HL-60/S4 treated with retinoic acid at 250 ng/mL for 4 days and 3 days (cell line): ENCODE data around the gene XYLT1.

Experiments used
- in situ Hi-C: fragments of 300-500 bp; cut with MboI; formaldehyde crosslinking; loops from 2 replicates; pipeline ENCODE4 v1.7.0; 2022; ENCODE audit warnings: low sequenced_read_pairs

The XYLT1 gene

GRCh38 chr16:17212606-17213005 is 258.2 kb downstream of the XYLT1 start:
- in situ Hi-C loops: no loop called here

- in situ Hi-C loops: no loop called here
Observed at GRCh38 chr16:17211797-17212196, 259.0 kb downstream of the XYLT1 start.

DNA sequence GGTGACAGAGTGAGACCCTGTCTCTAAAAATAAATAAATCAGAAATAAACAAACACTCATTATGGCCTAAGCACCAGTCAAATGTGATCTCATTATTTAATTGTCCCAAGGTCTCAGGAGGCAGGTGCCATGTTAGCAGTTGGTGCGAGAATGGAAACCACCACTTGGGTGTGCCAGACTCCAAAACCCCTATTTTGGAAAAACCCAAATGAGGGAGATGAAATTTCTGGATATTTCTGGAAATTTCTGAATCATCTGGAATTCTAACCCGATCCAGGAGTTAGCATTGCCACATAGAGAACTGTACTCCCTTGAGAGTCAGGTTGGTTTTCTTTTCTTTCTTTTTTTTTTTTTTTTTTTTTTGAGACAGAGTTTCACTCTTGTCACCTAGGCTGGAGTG is 264.0 kb downstream of the XYLT1 start:
- in situ Hi-C loops: no loop called here

DNA sequence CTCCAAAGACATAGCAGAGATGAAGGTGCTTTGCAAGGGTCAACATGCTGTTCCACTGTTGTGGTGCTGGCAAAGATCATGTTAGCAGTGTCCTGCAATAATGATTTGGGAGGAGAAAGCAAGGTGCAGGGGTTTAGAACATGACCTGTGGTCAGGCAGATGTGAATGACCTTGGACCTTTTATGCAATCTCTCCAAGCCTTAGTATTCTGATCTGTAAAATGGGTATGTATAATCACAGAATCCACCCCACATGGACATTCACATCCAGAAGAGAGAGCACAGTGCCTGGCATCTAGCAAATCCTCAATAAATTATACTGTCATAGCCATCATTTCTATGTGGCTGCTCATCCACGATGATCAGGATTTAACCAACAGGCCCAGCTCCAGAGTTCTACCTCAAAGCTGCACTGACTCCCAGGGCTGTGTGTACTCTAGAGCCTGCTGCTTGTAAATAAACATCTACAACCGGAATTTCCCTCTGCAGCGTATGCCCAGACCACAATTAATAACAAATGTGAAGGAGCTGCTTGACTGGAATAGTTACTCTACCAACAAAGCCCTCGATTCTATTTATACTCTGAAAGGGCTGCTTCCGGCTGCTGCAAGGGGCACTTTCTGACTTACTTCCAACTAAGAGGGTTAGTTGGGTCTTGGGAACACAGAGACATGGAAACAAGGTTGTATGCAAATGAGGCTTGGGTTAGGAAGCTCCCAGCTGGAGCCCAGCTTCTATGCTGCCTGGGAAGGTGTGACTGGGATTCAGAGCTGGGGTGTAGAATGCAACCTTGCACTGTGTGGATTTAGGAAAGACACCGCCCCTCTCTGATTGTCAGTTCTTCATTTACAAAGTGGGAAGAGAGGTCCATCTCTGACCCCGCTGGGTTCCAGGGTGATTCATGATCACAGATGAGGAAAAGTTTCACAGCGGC is 265.2 kb downstream of the XYLT1 start:
- in situ Hi-C loops: no loop called here

DNA sequence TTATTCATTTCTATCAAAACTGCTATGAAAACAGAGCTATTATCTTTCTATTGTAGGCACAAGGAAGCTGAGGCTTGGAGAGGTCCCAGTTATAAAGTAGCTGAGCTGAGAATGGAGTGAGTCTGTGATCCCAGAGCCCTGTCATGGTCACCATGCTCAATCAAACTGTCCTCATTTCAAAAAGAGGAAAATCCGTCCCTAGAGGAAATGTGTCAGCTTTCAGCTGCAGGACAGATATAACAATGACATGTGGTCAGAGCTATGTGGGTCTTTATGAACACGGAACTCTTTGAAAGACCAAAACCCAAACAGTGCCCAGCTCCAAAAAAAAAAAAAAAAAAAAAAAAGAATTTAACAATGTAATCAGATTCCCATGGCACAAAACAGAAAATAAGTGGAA is 266.1 kb downstream of the XYLT1 start:
- in situ Hi-C loops: no loop called here

DNA sequence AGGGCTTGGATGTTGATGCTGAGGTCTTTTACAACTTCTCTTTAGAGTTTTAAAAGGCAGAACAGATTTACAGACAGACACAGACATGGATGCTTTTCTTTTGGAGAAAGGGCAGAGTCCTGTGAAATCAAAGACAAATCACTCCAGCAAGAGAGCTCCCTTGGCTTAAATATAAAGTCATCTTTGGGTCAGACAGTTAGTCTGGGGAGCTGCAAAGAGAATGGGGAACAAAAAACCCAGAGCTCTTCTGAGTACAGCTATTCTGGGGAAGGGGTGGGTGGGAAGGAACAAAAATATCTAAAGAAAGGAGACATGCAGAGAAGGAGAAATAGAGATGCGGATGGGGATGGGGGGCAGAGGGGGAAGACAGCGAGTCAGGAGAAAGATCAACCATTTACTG is 266.6 kb downstream of the XYLT1 start:
- in situ Hi-C loops: no loop called here

- in situ Hi-C loops: no loop called here
Observed at GRCh38 chr16:17203424-17203823, 267.3 kb downstream of the XYLT1 start.

- in situ Hi-C loops: no loop called here
Observed at GRCh38 chr16:17199135-17199534, 271.6 kb downstream of the XYLT1 start.

DNA sequence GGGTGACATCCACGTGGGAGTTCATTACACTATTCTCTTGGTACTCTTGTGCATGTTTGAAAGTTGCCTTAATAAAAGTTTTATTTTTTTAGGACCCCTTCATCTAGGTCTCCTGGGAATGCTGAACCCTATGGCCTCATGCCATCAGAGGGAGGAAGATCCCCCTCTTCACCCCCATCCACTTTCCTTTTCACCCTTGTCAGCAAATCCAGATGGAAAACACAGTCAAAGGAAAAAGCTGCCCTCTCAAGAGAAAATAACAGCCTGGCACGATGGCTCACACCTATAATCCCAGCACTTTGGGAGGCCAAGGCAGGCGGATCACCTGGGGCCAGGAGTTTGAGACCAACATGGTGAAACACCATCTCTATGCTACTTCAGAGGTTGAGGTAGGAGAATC is 274.2 kb downstream of the XYLT1 start:
- in situ Hi-C loops: no loop called here

DNA sequence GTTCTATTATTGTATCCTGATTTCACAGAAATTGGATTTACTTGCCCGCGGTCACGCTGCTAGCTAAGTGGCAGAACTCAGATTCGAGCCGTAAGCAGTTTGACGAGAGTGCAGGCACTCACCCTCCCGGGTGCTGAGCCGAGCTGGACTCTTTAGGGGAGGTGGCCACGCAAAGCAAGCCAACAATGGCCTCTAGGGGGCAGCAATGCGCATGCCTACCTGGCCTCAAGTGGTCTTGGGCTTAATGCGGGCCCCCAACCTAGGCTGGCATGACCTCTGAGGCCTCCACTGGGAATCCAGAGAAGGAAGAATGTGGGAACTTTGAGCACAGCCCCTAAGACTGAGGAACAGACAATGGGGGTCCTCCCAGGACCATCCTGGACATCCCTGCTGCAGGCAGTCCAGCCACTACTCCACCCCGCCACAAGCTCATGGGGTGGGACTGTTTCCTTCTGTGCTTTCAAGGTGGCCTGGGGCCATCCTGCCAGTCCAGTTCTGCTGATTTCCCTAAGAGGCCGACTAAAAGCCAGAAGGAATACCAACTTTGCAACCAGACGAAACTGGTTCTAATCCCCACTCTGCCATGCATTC is 276.5 kb downstream of the XYLT1 start:
- in situ Hi-C loops: no loop called here

DNA sequence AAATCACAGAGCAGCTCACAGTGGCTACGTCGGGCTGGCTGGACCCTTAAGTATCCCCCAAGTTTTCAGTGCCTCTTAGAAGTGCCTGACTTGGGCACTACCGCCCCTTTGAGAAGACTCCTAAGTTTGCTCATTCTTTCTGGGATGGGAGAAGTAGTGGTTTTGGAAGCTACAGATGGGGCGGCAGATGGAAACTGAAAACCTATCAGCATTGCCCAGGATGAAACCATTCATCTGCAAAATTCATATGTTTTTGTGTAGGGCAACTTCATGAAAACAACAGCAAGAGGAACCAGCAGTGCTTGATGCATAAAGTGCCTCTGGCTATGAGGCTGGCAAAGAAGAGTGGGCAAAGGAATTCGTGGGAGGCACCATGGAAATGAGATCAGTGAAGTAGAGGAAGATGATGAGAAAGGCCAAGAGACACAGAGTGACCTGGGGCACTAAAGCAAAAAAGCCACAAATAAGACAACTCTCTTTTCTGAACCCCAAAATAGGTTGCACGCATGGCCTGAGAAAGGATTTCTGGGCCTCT is 277.1 kb downstream of the XYLT1 start:
- in situ Hi-C loops: no loop called here

DNA sequence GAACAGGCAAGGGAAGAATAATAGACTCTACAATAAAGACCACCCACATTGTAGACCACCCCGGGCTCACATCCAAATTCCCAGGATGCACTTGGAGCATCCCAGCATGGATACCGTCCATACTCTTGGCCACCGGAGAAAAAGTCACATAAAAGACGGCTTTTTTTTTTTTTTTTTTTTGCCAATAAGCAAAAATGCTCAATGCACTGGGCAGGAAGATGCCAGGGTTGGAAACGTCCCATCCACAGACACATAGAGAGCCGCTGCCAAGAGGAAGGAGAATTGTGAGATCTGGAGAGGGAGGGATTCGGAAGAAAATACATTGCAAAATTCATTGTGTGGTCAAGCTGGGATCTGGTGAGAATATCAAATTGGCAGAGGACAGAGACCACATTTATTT is 286.7 kb downstream of the XYLT1 start:
- in situ Hi-C loops: no loop called here

DNA sequence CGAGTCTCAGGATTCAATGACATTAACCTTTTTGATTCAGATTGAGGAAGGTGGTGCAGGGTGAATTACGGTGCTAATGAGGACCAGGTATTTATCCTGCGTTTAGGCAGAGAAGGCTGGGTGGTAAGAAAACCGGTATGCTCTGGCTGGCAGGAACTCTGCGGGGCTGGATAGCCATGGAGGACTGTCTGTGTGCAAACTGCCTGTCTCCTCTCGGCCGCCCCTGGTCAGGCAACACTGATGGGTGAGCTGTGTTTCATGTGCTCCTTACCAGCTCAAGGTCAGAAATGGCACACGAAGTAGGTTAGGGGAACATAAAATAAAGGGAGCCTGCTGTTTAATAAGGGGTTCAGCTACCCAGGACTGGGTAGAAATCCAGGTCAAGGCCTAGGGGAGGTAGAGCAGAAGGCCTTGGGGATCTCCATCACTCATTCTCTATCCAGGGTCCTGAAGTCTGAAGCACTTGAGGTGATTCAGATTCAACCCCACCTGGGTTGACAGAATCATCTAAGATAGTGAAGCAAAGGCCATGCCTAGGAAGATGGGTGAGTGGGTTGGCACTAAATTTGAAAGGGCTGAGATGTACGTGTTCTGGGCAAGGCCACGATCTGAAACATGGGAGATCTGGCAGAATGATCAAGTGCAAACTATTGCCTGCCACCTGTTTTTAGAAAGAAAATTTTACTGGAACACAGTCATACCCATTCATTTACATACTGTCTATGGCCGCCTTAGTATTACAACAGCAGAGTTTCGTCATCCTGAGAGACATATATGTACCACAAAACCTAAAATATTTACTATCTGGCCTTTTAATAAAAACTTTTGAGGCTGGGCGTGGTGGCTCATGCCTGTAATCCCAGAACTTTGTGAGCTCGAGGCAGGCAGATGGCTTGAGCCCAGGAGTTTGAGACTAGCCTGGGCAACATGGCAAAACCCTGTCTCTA is 292.5 kb downstream of the XYLT1 start:
- in situ Hi-C loops: no loop called here

- in situ Hi-C loops: no loop called here
Observed at GRCh38 chr16:17177242-17177958, 293.4 kb downstream of the XYLT1 start.

GRCh38 chr16:17176199-17176598 is 294.6 kb downstream of the XYLT1 start:
- in situ Hi-C loops: no loop called here

DNA sequence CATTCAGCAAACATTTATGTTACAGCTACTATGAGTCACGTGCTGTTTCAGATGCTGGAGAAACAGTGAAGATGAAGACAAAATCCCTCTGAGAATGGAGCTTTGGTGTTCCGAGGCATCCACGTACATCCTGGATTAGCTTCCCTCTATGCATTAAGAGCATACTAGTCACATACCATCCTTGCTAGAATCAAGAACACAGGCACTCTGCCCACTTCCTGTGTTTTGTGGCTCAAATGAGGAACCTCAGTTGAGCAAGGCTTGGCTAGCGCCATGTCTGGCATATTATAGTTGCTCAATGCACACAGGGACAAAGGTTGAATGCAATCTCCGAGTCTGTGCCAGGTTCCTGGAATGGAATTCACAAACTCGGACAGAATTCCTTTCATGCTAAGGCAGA is 297.5 kb downstream of the XYLT1 start:
- in situ Hi-C loops: no loop called here

- in situ Hi-C loops: no loop called here
Observed at GRCh38 chr16:17171250-17172143, 299.3 kb downstream of the XYLT1 start.

DNA sequence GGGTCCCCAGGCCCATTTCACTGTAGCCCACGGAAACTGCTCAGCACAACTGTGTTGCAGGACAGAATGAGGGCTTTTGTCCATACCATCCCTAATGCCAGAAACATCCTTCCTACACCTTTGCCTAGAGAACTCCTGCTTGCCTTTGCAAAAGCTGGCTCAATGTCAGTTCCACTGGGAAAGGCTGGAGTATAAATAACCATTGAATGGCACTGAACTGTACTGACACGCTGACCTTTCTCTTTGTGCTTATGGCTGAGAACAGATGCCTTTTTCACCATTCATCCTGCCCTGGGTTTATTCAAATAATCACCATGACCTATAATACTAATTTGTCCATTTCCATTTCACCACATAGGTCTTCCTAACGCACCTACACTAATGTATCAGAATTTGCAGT is 300.3 kb downstream of the XYLT1 start:
- in situ Hi-C loops: no loop called here

DNA sequence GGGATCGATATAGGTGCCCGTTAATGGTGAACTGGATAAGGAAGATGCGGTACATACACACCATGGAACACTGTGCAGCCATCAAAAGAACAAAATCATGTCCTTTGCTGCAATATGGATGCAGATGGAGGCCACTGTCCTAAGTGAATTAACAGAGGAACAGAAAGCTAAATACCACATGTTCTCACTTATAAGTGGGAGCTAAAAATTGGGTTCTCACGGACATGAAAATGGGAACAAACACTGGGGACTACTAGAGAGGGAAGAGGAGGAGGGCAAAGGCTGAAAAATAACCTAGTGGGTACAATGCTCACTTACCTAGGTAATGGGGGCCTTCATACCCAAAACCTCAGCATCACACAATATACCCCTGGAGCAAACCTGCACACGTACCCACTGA is 302.6 kb downstream of the XYLT1 start:
- in situ Hi-C loops: no loop called here
